MM.1S (cell line): Measurements from ENCODE around the gene CD96.

Experiments
- DNase-seq: peaks from one replicate; pipeline ENCODE4 v3.0.0-alpha.2; 2015
- H2AFZ ChIP-seq: fragments of 300-600 bp; sonication (generic); 2 replicates; pipeline ENCODE4 v1.6.0; 2016; ENCODE audit warnings: antibody characterized with exemption, low read length
- H3F3A ChIP-seq: fragments of 300-600 bp; sonication (generic); 2 replicates; pipeline ENCODE4 v1.6.1; 2016; ENCODE audit warnings: mild to moderate bottlenecking, antibody characterized with exemption, low read length, moderate library complexity, mixed read lengths; ENCODE audit not compliant: insufficient read depth
- H3K27ac ChIP-seq: fragments of 300-600 bp; sonication (generic); 2 replicates; pipeline ENCODE4 v1.5.1; 2016; ENCODE audit warnings: mild to moderate bottlenecking, low read length
- H3K27me3 ChIP-seq: fragments of 300-600 bp; sonication (generic); replicated peaks from 2 replicates; pipeline ENCODE4 v1.6.0; 2016; ENCODE audit warnings: low read length; ENCODE audit not compliant: insufficient read depth
- H3K36me3 ChIP-seq: fragments of 300-600 bp; sonication (generic); replicated peaks from 2 replicates; pipeline ENCODE4 v1.6.1; 2016; ENCODE audit warnings: mild to moderate bottlenecking, low read length, mixed read lengths; ENCODE audit not compliant: insufficient read depth
- H3K4me1 ChIP-seq: fragments of 300-600 bp; sonication (generic); 2 replicates; pipeline ENCODE4 v1.6.1; 2016; ENCODE audit warnings: low read length, mixed read lengths
- H3K4me2 ChIP-seq: fragments of 300-600 bp; sonication (generic); 2 replicates; pipeline ENCODE4 v1.6.0; 2016; ENCODE audit warnings: low read depth, low read length
- H3K4me3 ChIP-seq: fragments of 300-600 bp; sonication (generic); 2 replicates; pipeline ENCODE4 v1.5.1; 2016; ENCODE audit warnings: low read length, mixed read lengths
- H3K79me2 ChIP-seq: fragments of 300-600 bp; sonication (generic); 2 replicates; pipeline ENCODE4 v1.6.1; 2016; ENCODE audit warnings: mixed run types, low read length, mixed read lengths
- H3K9ac ChIP-seq: fragments of 300-600 bp; sonication (generic); 2 replicates; pipeline ENCODE4 v1.6.1; 2016; ENCODE audit warnings: low read length, mixed read lengths
- H3K9me2 ChIP-seq: fragments of 300-600 bp; sonication (generic); replicated peaks from 2 replicates; pipeline ENCODE4 v1.6.1; 2016; ENCODE audit warnings: mild to moderate bottlenecking, low read length, mixed read lengths; ENCODE audit not compliant: insufficient read depth
- H3K9me3 ChIP-seq: fragments of 300-600 bp; sonication (generic); replicated peaks from 2 replicates; pipeline ENCODE4 v1.6.1; 2016; ENCODE audit warnings: mild to moderate bottlenecking, low read length, mixed read lengths; ENCODE audit not compliant: insufficient read depth
- H4K20me1 ChIP-seq: fragments of 300-600 bp; sonication (generic); 2 replicates; pipeline ENCODE4 v1.6.1; 2016; ENCODE audit warnings: mild to moderate bottlenecking, low read length, moderate library complexity, mixed read lengths; ENCODE audit not compliant: insufficient read depth
- CTCF ChIP-seq: fragments of 300-600 bp; sonication (generic); IDR thresholded peaks from 2 replicates; pipeline ENCODE4 v1.5.1; 2016; ENCODE audit warnings: antibody characterized with exemption, low read length, mixed read lengths
- EZH2 ChIP-seq: fragments of 300-600 bp; sonication (generic); optimal IDR thresholded peaks from 2 replicates; pipeline ENCODE3; 2017; ENCODE audit warnings: low read depth, mild to moderate bottlenecking, antibody characterized with exemption, low read length, mixed read lengths
- EZH2phosphoT487 ChIP-seq: fragments of 300-600 bp; sonication (generic); IDR thresholded peaks from 2 replicates; pipeline ENCODE4 v1.6.1; 2018; ENCODE audit warnings: antibody characterized with exemption, low read length

The CD96 gene

GRCh38 chr3:111498022-111498421, 44.0 kb upstream of the CD96 start:
- H2AFZ ChIP-seq, result no peak overlapping the region
- H3K4me3 ChIP-seq, result no peak overlapping the region

GRCh38 chr3:111506435-111506834, 35.6 kb upstream of the CD96 start:
- no peak for DNase-seq
- H3K9ac ChIP-seq, result no peak overlapping the region
- H2AFZ ChIP-seq, result no peak overlapping the region
- H3K27ac ChIP-seq, result no peak overlapping the region
- H4K20me1 ChIP-seq, result no peaks in the 10 kb centered on the region
- no peak overlapping the region for H3K4me2 ChIP-seq
- H3K79me2 ChIP-seq, result no peaks in the 10 kb centered on the region
- no peaks in the 10 kb centered on the region for H3K36me3 ChIP-seq
- no peaks in the 10 kb centered on the region for H3K4me1 ChIP-seq
- H3K9me2 ChIP-seq, result no peaks in the 10 kb centered on the region
- no peaks in the 10 kb centered on the region for H3F3A ChIP-seq
- no peak overlapping the region for H3K4me3 ChIP-seq
- TF ChIP-seq CTCF (no peak), EZH2phosphoT487 (no peak), EZH2 (no peak)
- H3K9me3 ChIP-seq, result no peaks in the 10 kb centered on the region
- H3K27me3 ChIP-seq, result no peaks in the 10 kb centered on the region

More at GRCh38 chr3:111498022-111498421, 44.0 kb upstream of the CD96 start:
- Histone ChIP-seq H3K9ac (no peak overlapping the region), H3K9me2 (no peaks in the 10 kb centered on the region), H3K4me1 (no peaks in the 10 kb centered on the region), H3K79me2 (no peaks in the 10 kb centered on the region), H3K27me3 (no peaks in the 10 kb centered on the region), H3K4me2 (no peak overlapping the region), H3K9me3 (no peaks in the 10 kb centered on the region), H3K36me3 (no peaks in the 10 kb centered on the region), H3F3A (no peaks in the 10 kb centered on the region), H4K20me1 (no peaks in the 10 kb centered on the region), H3K27ac (no peak overlapping the region)
- DNase-seq, result no peak
- no peak for TF ChIP-seq EZH2

GRCh38 chr3:111509308-111509707, 32.7 kb upstream of the CD96 start:
- H3K4me1 ChIP-seq, result no peaks in the 10 kb centered on the region
- H3K9ac ChIP-seq, result no peak overlapping the region
- H3K9me2 ChIP-seq, result no peaks in the 10 kb centered on the region
- H3K27ac ChIP-seq, result no peak overlapping the region
- no peaks in the 10 kb centered on the region for H3K36me3 ChIP-seq
- no peaks in the 10 kb centered on the region for H3F3A ChIP-seq
- no peaks in the 10 kb centered on the region for H4K20me1 ChIP-seq
- DNase-seq, result no peak
- H3K79me2 ChIP-seq, result no peaks in the 10 kb centered on the region
- no peak overlapping the region for H2AFZ ChIP-seq
- H3K27me3 ChIP-seq, result no peaks in the 10 kb centered on the region
- TF ChIP-seq EZH2phosphoT487 (no peak), EZH2 (no peak), CTCF (no peak)
- no peak overlapping the region for H3K4me3 ChIP-seq
- no peak overlapping the region for H3K4me2 ChIP-seq
- H3K9me3 ChIP-seq, result no peaks in the 10 kb centered on the region

GRCh38 chr3:111517801-111518200, 24.2 kb upstream of the CD96 start:
- Histone ChIP-seq H3K27ac (no peak overlapping the region), H3K9me2 (no peaks in the 10 kb centered on the region), H3K9me3 (no peaks in the 10 kb centered on the region), H3K9ac (no peak overlapping the region), H3K4me3 (no peak overlapping the region), H3K27me3 (no peaks in the 10 kb centered on the region), H2AFZ (no peak overlapping the region), H3F3A (no peaks in the 10 kb centered on the region), H3K4me1 (no peaks in the 10 kb centered on the region), H4K20me1 (no peaks in the 10 kb centered on the region), H3K36me3 (no peaks in the 10 kb centered on the region), H3K4me2 (no peak overlapping the region), H3K79me2 (no peaks in the 10 kb centered on the region)
- TF ChIP-seq EZH2, result no peak
- TF ChIP-seq EZH2phosphoT487, result no peak
- TF ChIP-seq CTCF, result no peak
- no peak for DNase-seq
